H1 (cell line): ENCODE results near the gene SV2C. TPM values are rescaled to one million over a fixed set of nuclear protein-coding genes. Genes with fewer than 3 reads are reported as not detected.

Experiments
- EGR1 ChIP-seq: IDR thresholded peaks from 2 replicates; pipeline ENCODE4 v1.6.1; 2011; ENCODE audit warnings: low read depth, low read length, borderline replicate concordance
- FOSL1 ChIP-seq: IDR thresholded peaks from 2 replicates; pipeline ENCODE4 v1.6.1; 2011; ENCODE audit warnings: mild to moderate bottlenecking, low read depth, low read length, moderate library complexity; ENCODE audit not compliant: insufficient read depth
- KDM1A ChIP-seq: fragments of 200-600, 300-600 bp; sonication (generic); IDR thresholded peaks from 2 replicates; pipeline ENCODE4 v1.7.1; 2016; ENCODE audit warnings: mild to moderate bottlenecking, low read length, borderline replicate concordance
- PHF8 ChIP-seq: fragments of 200-600 bp; sonication (generic); conservative IDR thresholded peaks from 2 replicates; pipeline ENCODE4 v1.7.1; 2012; ENCODE audit warnings: low read depth, mild to moderate bottlenecking, inconsistent platforms, low read length, moderate library complexity
- SIX5 ChIP-seq: IDR thresholded peaks from 2 replicates; pipeline ENCODE4 v1.6.1; 2011; ENCODE audit warnings: mild to moderate bottlenecking, low read depth, low read length
- SP4 ChIP-seq: IDR thresholded peaks from 2 replicates; pipeline ENCODE4 v1.6.1; 2012; ENCODE audit warnings: low read length, inconsistent platforms
- SRF ChIP-seq: IDR thresholded peaks from 2 replicates; pipeline ENCODE4 v1.6.1; 2011; ENCODE audit warnings: mild to moderate bottlenecking, low read depth, low read length, moderate library complexity
- polyA plus RNA-seq, 7 experiments: library from polyadenylated mRNA; depleted of rRNA in 3 of 7; stranded (reverse) in 5 of 7; unstranded in 2 of 7; fragments of >200 nt in 5 of 7; fragments of 200-250 nt in 2 of 7; gene quantifications; 1 replicate in 5 of 7; 2 replicates in 1 of 7; 4 replicates in 1 of 7; pipeline versions ENCODE4 v1.2.1 to v1.2.3, GENCODE V29; 2011 to 2013; ENCODE audit warnings: missing spikeins in 2 of 7, mixed read lengths in 2 of 7
- total RNA-seq: library from RNA; stranded (reverse); fragmentation: NEBNext Ultra II Directional; extraction: Animal tissue kit (Norgen Biotek cat#: 25700); gene quantifications from 2 replicates; pipeline ENCODE4 v1.2.1, GENCODE V29; 2021
- TF ChIP-seq, protein P1 (sequence below): fragments of 300-600 bp; sonication (generic); IDR thresholded peaks from 2 replicates; pipeline ENCODE4 v1.7.1; 2012; ENCODE audit warnings: low read length, moderate library complexity, mild to moderate bottlenecking, inconsistent platforms; ENCODE audit not compliant: insufficient replicate concordance

Gene SV2C
- total and polyA plus RNA-seq, 2 of the 8 experiments (the other 6 are each of a cell fraction or from before 2014, with no cell fraction given) = 0.08 to 0.24 TPM

GRCh38 chr5:76333571-76333970, 250.4 kb downstream of the SV2C start (continued):
- TF ChIP-seq, protein P1, sequence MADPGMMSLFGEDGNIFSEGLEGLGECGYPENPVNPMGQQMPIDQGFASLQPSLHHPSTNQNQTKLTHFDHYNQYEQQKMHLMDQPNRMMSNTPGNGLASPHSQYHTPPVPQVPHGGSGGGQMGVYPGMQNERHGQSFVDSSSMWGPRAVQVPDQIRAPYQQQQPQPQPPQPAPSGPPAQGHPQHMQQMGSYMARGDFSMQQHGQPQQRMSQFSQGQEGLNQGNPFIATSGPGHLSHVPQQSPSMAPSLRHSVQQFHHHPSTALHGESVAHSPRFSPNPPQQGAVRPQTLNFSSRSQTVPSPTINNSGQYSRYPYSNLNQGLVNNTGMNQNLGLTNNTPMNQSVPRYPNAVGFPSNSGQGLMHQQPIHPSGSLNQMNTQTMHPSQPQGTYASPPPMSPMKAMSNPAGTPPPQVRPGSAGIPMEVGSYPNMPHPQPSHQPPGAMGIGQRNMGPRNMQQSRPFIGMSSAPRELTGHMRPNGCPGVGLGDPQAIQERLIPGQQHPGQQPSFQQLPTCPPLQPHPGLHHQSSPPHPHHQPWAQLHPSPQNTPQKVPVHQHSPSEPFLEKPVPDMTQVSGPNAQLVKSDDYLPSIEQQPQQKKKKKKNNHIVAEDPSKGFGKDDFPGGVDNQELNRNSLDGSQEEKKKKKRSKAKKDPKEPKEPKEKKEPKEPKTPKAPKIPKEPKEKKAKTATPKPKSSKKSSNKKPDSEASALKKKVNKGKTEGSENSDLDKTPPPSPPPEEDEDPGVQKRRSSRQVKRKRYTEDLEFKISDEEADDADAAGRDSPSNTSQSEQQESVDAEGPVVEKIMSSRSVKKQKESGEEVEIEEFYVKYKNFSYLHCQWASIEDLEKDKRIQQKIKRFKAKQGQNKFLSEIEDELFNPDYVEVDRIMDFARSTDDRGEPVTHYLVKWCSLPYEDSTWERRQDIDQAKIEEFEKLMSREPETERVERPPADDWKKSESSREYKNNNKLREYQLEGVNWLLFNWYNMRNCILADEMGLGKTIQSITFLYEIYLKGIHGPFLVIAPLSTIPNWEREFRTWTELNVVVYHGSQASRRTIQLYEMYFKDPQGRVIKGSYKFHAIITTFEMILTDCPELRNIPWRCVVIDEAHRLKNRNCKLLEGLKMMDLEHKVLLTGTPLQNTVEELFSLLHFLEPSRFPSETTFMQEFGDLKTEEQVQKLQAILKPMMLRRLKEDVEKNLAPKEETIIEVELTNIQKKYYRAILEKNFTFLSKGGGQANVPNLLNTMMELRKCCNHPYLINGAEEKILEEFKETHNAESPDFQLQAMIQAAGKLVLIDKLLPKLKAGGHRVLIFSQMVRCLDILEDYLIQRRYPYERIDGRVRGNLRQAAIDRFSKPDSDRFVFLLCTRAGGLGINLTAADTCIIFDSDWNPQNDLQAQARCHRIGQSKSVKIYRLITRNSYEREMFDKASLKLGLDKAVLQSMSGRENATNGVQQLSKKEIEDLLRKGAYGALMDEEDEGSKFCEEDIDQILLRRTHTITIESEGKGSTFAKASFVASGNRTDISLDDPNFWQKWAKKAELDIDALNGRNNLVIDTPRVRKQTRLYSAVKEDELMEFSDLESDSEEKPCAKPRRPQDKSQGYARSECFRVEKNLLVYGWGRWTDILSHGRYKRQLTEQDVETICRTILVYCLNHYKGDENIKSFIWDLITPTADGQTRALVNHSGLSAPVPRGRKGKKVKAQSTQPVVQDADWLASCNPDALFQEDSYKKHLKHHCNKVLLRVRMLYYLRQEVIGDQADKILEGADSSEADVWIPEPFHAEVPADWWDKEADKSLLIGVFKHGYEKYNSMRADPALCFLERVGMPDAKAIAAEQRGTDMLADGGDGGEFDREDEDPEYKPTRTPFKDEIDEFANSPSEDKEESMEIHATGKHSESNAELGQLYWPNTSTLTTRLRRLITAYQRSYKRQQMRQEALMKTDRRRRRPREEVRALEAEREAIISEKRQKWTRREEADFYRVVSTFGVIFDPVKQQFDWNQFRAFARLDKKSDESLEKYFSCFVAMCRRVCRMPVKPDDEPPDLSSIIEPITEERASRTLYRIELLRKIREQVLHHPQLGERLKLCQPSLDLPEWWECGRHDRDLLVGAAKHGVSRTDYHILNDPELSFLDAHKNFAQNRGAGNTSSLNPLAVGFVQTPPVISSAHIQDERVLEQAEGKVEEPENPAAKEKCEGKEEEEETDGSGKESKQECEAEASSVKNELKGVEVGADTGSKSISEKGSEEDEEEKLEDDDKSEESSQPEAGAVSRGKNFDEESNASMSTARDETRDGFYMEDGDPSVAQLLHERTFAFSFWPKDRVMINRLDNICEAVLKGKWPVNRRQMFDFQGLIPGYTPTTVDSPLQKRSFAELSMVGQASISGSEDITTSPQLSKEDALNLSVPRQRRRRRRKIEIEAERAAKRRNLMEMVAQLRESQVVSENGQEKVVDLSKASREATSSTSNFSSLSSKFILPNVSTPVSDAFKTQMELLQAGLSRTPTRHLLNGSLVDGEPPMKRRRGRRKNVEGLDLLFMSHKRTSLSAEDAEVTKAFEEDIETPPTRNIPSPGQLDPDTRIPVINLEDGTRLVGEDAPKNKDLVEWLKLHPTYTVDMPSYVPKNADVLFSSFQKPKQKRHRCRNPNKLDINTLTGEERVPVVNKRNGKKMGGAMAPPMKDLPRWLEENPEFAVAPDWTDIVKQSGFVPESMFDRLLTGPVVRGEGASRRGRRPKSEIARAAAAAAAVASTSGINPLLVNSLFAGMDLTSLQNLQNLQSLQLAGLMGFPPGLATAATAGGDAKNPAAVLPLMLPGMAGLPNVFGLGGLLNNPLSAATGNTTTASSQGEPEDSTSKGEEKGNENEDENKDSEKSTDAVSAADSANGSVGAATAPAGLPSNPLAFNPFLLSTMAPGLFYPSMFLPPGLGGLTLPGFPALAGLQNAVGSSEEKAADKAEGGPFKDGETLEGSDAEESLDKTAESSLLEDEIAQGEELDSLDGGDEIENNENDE = no peak
- no peak for TF ChIP-seq SP4
- no peak for TF ChIP-seq SIX5
- TF ChIP-seq EGR1 = no peak
- TF ChIP-seq PHF8 = no peak
- TF ChIP-seq FOSL1 = no peak
- TF ChIP-seq KDM1A = no peak
- TF ChIP-seq SRF = no peak
- TF ChIP-seq, all 59 proteins: peak for 0
